GM19372 (cell line): ENCODE measurements around the gene P4HA1.
"Not testable (repeated sequence)": the region's sequence is repeated elsewhere in the genome, so short reads cannot be mapped to it uniquely, and the experiment has no call there.

Experiments used
- ATAC-seq: cut with Tn5 transposase; IDR thresholded peaks from one replicate; pipeline ENCODE4 v1.9.1; 2021; ENCODE audit warnings: mild to moderate bottlenecking, low read depth, moderate library complexity; ENCODE audit not compliant: unreplicated experiment

The P4HA1 gene

GRCh38 chr10:73096449-73097304 is at the start of gene P4HA1:
Gene P4HA1 (minus strand): TSS chr10:73096866. CDS start chr10:73074883, 21,983 bp downstream.
- peak; percentile 85 for ATAC-seq

GRCh38 chr10:73141603-73142002 is 44.9 kb upstream of the P4HA1 start:
- no peak for ATAC-seq

- no peak for ATAC-seq
Measured at GRCh38 chr10:73139251-73139650, 42.6 kb upstream of the P4HA1 start.

GRCh38 chr10:73136627-73137026 is 40.0 kb upstream of the P4HA1 start:
- ATAC-seq, result no peak

- ATAC-seq, result no peak
Measured at GRCh38 chr10:73134727-73135126, 38.1 kb upstream of the P4HA1 start.

GRCh38 chr10:73131913-73132686 is 35.4 kb upstream of the P4HA1 start:
- ATAC-seq, result no peak

- ATAC-seq, result no peak
Measured at GRCh38 chr10:73131301-73131700, 34.6 kb upstream of the P4HA1 start.

- ATAC-seq, result no peak
Measured at GRCh38 chr10:73126343-73126742, 29.7 kb upstream of the P4HA1 start.

GRCh38 chr10:73119952-73120351 is 23.3 kb upstream of the P4HA1 start:
- ATAC-seq, result no peak

GRCh38 chr10:73119457-73119856 is 22.8 kb upstream of the P4HA1 start:
- no peak for ATAC-seq

- peak; percentile 79 for ATAC-seq
Measured at GRCh38 chr10:73117976-73118743, 21.5 kb upstream of the P4HA1 start.

GRCh38 chr10:73116017-73116416 is 19.4 kb upstream of the P4HA1 start:
- no peak for ATAC-seq

GRCh38 chr10:73113551-73113950 is 16.9 kb upstream of the P4HA1 start:
- ATAC-seq, result no peak

GRCh38 chr10:73112032-73112431 is 15.4 kb upstream of the P4HA1 start:
- ATAC-seq, result not testable (repeated sequence)

- ATAC-seq, result no peak
Measured at GRCh38 chr10:73110345-73110849, 13.7 kb upstream of the P4HA1 start, which contains the start of gene NUDT13. Gene NUDT13 (plus strand): TSS chr10:73110455. CDS start chr10:73114366, 3,911 bp downstream.

- ATAC-seq, result not testable (repeated sequence)
Measured at GRCh38 chr10:73109248-73109652, 12.6 kb upstream of the P4HA1 start.

GRCh38 chr10:73106301-73106700 is 9.6 kb upstream of the P4HA1 start:
- ATAC-seq, result no peak

- no peak for ATAC-seq
Measured at GRCh38 chr10:73099141-73099540, 2.5 kb upstream of the P4HA1 start.

- no peak for ATAC-seq
Measured at GRCh38 chr10:73097305-73097670, 622 bp upstream of the P4HA1 start.

GRCh38 chr10:73096041-73096448 is 621 bp downstream of the P4HA1 start:
- ATAC-seq, result peak; percentile 23
